Left forelimb (tissue), 1 donor: ENCODE data around the gene CHEK2.
"Not testable (repeated sequence)": the region's sequence is repeated elsewhere in the genome, so short reads cannot be mapped to it uniquely, and the experiment has no call there.

Experiments used
- DNase-seq: peaks from one replicate; pipeline ENCODE4 v3.0.0-alpha.2; 2018; ENCODE audit warnings: low spot score

CHEK2 gene

DNA sequence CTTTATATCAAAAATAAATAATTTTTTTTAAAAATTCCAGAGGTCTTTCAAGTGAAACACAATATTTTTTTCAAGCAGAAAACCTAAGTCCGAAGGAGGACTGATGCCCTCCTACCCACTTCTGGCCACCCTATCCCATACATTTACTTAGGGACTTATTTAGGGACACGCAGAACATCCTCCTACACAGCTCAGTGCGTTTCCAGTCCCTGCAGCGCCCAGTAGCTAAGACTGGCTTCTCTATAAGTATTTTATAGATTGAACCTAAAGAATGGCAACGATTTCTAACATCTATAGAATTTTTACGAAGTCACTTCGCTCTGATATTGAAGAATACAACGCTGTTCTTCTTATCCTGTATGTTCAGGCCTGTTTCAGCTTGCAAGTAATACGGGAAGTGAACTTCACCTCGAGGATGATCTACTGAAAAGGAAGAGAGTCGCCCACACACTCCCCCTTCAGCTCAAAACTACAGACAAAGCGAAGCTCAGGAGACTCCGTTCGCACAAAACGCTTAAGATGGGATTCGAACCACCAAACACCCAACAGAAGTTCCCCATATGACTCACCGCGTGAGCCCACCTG, 328 bp downstream of the CHEK2 start:
- DNase-seq, result no peak

- DNase-seq, result not testable (repeated sequence)
Measured at GRCh38 chr22:28738876-28739275, 2.7 kb downstream of the CHEK2 start.

GRCh38 chr22:28737701-28738100, 3.9 kb downstream of the CHEK2 start:
- no peak for DNase-seq

GRCh38 chr22:28736301-28737155, 5.1 kb downstream of the CHEK2 start:
- DNase-seq, result no peak

DNA sequence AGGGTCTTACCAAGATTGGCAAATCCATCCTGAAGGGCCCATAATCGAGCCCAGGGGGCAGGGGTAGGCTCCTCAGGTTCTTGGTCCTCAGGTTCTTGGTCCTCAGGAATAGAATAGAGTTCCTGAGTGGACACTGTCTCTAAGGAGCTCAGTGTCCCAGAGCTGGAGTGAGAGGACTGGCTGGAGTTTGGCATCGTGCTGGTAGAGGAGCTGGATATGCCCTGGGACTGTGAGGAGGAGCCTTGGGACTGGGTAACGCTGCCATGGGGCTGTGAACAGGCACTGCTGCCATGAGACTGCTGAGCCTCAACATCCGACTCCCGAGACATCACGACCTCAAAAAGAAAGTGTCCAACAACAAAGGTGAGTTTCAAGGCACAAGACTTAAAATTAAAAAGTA, 7.2 kb downstream of the CHEK2 start:
- no peak for DNase-seq

DNA sequence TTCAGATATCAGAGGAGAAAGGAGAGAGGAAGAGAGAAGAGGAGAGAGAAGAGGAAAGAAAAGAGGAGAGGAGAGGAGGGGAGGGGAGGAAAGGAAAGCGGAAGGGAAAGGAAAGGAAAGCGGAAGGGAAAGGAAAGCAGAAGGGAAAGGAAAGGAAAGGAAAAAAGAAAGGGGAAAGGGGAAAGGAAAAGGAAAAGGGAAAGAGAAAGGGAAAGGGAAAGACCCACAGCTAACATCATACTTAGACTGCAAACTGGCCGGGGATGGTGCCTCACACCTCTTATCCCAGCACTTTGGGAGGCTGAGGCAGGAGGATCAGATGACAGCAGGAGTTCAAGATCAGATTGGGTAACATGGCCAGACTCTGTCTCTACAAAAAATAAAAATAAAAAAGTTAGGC, 11.4 kb downstream of the CHEK2 start:
- DNase-seq, result no peak

GRCh38 chr22:28728621-28729313, 12.9 kb downstream of the CHEK2 start:
- DNase-seq, result no peak

- DNase-seq, result no peak
Measured at GRCh38 chr22:28728002-28728401, 13.6 kb downstream of the CHEK2 start.

DNA sequence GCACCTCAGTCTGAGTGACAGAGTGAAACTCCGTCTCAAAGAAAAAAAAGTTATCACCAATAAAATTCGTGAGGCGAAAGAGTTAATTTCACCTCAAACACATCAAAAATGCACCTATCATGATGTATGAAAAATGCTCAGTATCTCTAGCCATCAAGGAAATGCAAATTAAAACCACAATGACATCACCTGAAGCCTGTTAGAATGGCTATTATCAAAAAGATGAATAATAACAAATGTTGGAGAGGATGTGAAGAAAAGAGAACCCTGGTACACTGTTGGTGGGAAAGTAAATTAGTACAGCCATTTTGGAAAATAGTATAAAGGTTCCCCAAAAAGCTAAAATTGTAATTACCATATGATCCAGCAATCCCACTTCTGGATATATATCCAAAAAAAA, 23.6 kb downstream of the CHEK2 start:
- no peak for DNase-seq

GRCh38 chr22:28716686-28717085, 24.9 kb downstream of the CHEK2 start:
- DNase-seq, result no peak

GRCh38 chr22:28715611-28716010, 26.0 kb downstream of the CHEK2 start:
- no peak for DNase-seq

GRCh38 chr22:28714043-28714628, 27.5 kb downstream of the CHEK2 start:
- no peak for DNase-seq

DNA sequence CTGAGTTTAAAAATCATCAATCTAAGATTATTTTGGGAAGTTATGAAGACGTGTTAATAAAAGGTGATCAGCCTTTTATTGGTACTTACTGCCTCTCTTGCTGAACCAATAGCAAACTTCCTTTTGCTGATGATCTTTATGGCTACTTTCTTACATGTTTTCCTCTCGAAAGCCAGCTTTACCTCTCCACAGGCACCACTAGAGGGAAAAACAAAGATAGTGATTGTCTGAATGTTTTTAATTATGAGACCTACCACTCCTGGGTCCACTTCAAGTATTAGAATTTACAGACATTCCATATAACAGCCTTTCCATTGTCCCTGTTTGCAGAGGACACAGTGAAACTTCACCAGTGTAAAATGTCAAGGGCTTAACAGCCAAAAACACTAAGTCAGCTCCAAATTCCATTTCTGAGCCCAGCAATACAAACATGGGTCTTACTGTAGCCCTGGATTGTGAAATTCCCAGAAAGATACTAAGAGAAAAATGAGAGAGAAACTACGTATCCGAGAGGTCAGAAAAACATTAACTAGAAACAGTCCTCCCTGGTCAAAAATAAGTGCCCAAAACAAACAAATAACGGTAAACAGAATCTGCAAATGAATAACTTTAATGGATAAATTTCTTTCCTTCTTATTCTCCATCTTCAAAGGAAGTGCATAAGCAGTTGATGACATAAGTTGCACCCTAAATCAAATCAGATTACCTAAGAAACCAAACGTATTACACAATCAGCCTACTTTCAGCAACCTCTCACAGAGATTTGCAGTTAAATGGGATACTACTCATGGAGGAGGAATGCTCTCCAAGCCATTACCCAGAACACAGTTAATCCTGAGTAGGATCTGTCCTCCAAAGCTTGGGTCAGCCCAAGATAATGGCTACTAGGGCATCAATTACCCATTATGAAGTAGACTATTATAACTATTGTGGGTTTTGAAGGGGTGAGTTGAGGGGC, 29.5 kb downstream of the CHEK2 start:
- DNase-seq, result no peak

DNA sequence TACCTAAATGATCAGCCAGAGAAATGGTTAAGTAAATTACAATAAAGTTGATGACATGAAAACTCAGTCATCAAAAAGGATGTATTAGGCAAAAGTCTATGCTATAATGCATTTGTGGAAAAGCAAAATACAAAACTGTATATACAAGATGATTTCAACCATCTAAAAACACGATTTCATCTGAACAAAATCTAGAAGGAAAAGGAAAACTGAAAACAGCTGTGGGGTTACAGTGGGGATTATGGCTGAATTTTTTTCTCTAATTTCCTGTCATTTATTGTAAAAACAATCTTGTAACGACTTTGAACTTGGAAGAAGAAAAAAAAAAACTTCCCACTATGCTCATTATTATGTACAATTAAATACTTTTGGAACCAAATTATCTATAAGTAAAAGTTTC, 30.3 kb downstream of the CHEK2 start:
- no peak for DNase-seq

DNA sequence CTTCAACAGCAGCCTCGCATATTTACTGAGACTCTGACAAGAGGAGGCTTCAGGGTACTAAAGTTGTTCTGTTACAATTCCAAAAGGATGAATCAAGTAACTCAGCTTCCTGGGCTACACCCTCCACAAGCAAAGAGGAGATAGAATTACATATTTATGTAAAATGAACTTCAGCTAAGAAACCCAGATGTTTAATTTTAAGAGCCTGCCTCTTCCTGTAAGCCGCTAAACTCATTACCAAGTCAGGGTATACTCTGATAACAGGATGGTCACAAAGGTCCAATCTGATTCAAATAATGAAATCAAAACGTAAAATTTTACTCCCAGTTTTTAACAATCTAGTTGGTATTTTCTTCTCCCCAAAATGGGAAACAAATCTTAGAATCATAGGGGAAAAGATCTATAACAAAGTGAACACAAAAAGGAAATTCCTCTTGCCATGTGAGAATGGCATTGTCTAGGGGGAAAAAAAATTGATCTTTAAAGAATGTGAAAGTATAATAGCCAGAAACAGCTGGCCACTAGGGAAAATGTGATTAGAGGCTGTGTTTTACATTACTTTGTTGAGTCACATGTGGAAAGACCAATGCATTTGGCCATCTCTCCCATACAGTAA, 30.9 kb downstream of the CHEK2 start:
- no peak for DNase-seq

DNA sequence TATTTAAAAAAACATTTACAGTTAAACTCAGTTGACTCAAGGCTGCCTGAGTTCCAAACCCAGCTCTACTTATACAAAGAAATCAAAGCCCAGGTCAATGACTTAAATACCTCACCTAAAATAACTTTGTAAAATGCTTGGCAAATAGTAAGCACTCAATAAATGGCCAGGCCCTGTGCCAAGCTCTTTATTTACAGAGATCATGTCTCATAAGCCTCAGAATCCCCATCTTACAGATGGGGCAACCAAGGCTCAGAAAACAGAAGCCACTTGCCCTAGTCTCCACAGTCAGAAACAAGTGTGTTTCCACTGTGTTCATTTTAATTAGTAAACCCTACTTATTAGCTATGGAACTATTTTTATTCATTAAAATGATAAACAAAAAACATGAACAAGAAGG, 31.5 kb downstream of the CHEK2 start:
- DNase-seq, result no peak

DNA sequence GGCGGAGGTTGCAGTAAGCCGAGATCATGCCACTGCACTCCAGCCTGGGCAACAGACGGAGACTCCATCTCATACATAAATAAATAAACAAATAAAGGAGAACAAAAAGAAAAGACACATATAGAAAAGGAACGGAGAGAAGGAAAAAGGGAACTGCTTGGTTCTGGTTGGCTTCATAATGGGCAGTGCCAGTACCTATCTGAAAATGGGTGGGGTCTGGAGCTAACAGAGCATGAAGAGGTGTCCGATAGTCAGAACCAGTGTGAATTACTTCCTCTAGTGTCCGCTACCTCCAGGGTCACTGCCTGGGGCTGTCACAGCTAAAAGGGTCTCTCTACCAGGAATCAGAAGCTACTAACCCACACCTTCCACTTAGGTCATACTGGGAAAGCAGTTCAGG, 34.8 kb downstream of the CHEK2 start:
- no peak for DNase-seq

GRCh38 chr22:28703436-28703835, 38.2 kb downstream of the CHEK2 start:
- DNase-seq, result no peak

DNA sequence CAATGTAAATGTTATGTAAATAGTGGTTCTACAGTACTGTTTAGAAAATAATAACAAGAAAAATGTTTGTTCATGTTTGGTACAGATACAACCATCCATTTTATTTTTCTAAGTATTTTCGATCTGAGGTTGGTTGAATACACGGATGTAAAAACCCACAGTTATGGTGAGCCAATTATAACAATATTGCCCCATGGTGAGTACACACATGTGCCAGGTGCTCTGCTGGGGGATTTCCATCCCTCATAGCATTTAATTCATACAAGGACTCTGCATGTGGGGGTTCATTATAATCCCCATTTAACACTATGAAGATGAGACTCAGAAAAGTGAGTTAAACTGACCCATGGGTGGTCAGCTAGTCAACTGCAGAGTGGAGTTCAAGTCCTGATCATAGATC, 38.7 kb downstream of the CHEK2 start:
- no peak for DNase-seq

DNA sequence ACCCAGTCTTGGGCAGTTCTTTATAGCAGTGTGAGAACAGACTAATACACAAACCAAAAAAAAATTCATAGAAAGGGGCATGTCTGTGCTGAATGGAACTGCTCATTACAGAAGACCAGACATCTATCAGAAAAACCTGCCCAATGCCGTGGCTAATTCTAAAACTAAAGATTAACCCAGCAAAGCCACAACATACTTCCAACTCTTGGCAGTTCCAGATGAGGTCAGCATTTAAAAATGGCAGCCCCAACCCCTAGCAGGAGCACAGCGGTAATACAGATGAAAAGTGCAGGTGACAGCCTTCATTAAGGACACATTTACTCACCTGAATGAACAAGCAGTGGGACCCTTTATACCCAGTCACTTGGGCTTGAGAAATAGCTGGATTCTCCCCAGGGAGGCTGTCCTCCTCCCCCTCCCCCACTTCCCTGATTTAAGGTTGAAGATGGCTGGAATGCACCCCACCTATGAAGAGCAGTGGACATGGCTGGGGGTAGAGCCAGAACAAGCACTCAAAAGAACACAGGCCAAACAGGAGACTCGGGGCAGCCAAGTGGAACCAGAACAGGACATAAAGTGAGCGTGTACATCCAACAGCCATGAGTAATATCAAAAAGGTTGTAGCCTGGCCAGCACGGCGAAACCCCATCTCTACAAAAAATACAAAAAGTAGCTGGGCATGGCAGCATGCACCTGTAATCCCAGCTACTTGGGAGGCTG, 48.4 kb downstream of the CHEK2 start:
- not testable (repeated sequence) for DNase-seq
